SIG-M5 treated with dmso at 0.1 percent for 504 hours (cell line): Measurements from ENCODE around the gene DLX1.
"Not testable (repeated sequence)": the region's sequence is repeated elsewhere in the genome, so short reads cannot be mapped to it uniquely, and the experiment has no call there.

Experiments
- DNase-seq: peaks from one replicate; lab custom pipeline; 2025; ENCODE audit not compliant: unreplicated experiment; lab: John Stamatoyannopoulos, UW

Gene DLX1

DNA sequence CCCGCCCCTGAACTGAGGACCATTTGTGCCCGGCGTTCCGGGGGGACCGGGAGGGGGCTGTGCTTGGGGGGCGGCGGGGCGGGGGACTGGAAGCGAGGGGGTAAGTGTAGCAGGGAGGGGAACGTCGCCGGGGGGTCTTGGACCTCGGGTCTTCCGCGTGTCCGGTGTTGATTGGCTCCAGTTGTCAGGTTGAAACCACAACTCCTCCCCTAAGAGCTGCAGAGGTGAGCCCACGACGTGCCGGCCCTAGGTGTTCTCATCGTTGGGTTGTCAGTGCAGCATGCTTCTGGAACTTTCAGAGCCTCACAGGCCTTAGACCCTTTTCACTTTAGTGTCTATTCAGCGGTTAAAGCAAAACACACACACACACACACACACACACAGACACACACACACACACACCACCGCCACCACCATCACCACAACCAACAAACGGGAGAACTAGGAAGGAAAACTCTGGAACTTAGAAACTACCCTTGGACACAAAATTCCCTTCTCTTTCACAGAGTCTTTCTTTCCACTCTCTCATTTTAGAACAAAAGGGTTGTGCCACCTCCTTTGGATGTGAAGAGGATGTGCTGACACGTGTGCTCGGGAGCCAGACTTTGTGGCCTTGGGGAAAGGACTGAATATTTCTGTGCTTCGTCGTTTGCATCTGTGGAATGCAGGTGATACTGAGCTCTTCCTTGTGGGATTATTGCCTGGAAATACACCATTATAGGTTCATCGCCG lies 24.1 kb downstream of the DLX1 start:
- no peak for DNase-seq

GRCh38 chr2:172109988-172110811 lies 24.9 kb downstream of the DLX1 start:
- no peak for DNase-seq

DNA sequence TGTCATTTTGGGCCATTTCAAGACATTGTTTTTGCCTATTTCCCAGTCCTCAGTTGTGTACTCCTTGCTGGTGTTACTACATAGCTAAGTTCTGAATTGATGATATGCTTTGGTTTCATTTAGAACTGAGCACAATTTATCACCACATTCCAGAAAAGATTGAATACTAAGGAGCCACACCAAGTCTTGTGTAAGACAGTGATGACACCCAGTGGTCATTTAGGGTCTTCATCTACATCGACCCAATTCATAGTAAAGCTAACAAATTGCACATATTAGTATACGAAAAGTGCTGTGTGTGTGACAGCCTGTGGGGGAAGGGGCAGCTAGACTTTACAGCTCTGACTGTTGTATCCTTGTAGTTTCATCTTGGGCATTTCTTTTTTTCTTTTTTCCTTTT lies 28.3 kb downstream of the DLX1 start:
- DNase-seq, result no peak

GRCh38 chr2:172114176-172114575 lies 28.9 kb downstream of the DLX1 start:
- DNase-seq, result not testable (repeated sequence)

DNA sequence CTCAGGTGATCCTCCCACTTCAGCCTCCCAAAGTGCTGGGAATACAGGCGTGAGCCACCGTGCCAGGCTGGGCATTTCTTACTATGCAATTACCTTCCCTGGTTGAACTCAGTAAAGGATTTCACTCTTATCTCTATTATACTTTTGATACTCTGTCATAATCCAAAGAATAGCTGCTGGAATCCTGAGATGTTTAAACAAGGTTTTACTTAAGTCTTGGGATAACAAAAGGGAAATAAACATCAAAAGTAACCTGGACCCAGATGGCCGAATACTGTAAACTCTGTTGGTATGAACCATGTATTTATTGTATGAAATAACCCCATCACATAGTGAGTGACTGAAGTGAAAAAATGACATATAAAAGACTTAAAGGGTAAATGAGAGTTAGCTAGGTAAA lies 29.3 kb downstream of the DLX1 start:
- no peak for DNase-seq

- DNase-seq, result no peak
These were observed 30.8 kb downstream of the DLX1 start for GRCh38 chr2:172116107-172116506.

- DNase-seq, result no peak
These were observed 33.8 kb downstream of the DLX1 start for GRCh38 chr2:172119089-172119488.

GRCh38 chr2:172120118-172120517 lies 34.8 kb downstream of the DLX1 start:
- no peak for DNase-seq

DNA sequence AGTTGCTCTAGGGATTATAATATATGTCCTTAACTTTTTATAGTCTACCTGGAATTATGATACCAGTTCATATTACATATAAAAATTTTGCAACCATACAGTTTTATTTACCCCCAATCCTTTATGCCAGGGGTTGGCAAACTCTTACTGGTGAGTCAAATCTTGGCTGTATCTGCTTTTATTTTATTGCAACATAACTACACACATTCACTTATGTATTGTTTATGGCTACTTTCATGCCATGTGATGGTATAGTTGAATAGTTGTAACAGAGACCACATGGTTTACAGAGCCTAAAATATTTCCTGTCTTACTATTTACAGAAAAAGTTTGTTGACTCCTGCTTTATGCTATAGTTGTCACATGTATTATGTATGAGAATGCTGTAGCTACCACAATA lies 43.2 kb downstream of the DLX1 start:
- DNase-seq, result no peak

GRCh38 chr2:172129404-172129803 lies 44.1 kb downstream of the DLX1 start:
- no peak for DNase-seq

DNA sequence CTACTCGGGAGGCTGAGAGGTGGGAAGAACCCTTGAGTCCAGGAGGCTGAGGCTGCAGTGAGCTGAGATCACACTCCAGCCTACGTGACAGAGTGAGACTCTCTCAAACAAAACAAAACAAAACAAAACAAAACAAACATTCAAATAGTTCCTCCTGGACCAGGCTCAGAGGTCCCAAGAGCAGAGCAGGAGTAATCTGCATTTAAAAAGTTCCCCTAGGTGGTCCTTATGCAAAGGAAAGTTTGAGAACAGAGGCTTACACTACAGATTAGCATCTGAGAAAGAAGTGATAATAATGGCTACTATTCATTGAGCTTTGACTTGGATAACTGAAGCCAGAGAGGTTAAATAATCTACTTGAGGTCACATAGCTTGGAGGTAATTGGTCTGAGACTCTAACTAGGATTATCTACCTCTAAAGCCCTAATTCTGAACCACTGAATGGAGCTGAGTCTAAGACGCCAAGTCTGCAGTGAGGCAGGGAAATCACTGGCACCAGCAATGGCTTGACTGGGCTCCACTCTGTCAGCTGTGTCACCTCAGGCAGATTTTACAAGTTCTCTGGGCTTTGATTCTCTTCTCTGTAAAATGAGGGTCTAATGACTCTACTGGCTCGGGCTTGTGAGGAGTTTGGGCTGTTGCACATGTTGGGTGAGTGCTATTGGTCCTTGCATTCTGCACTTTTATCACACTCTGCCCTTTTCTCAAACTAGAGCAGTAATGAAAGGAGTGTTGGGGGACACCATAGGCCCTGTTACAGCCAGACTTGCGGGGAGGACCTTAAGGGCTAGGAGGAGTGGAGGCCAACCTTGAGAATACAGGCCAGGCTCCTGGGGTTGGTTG lies 46.6 kb downstream of the DLX1 start:
- DNase-seq, result no peak

DNA sequence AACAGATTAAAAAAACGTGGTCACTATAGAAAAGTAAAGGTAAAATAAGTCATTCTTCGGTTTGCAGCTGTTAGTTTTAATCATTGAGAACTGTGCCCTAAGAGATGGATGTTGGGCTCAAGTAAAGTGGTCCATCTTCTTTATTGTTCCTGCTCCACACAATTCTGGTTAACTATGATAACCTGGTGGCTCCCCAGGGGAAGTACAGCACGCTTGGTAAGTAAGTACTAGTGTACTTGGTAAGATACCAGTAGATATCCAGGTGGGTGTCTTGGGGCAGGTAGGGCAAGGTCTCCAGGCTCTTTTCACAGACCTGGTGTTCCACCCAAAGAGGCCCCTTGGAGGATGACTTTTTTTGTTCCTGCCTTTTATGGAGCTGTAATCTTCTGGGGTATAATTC lies 49.0 kb downstream of the DLX1 start:
- DNase-seq, result no peak

GRCh38 chr2:172135446-172135845 lies 50.1 kb downstream of the DLX1 start:
- no peak for DNase-seq

GRCh38 chr2:172137109-172137508 lies 51.8 kb downstream of the DLX1 start:
- no peak for DNase-seq

DNA sequence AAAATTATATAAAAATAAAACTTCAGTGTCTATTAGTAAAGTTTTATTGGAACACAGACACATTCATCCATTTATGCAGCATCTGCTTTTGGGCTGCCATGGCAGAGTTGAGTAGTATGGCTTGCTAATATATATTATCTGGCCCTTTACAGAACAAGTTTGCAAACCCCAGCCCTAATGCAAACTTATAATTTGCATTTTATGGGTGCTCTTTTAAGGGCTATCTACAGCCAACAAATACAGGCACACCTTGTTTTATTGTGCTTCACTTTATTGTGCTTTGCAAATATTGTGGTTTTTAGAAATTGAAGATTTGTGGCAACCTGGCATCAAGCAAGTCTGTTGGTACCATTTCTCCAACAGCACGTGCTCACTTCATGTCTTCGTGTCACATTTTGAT lies 52.6 kb downstream of the DLX1 start:
- DNase-seq, result no peak

- DNase-seq, result not testable (repeated sequence)
These were observed 53.4 kb downstream of the DLX1 start for GRCh38 chr2:172138727-172139126.
